NCI-H526 (cell line): ENCODE results near the gene KPNA2.
"Not testable (repeated sequence)": the region's sequence is repeated elsewhere in the genome, so short reads cannot be mapped to it uniquely, and the experiment has no call there.

ENCODE experiments used
- DNase-seq, 2 experiments: peaks; one replicate each; lab custom pipeline; 2025; lab: John Stamatoyannopoulos, UW

Gene KPNA2

DNA sequence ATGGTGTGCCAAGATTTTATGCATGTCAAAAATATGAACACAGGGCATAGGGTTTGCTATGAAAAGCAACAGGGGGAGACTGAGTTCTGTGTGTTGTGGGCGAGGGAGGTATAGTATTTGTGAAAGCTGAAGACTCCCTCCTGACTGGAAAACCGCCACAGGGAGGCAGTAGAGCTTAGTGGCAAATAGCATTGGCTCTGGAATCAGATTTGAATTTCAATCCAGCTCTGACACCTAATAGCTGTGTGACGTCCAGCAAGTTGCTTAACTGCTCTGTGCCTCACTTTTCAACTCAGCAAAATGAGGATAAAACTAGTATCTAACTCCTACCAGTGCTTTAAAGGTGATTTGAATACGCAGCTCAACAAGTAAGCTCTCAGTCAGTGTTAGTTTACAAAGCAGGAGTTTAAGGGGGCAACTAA, 22.0 kb downstream of the KPNA2 start:
- DNase-seq: peak in 1 of 2 experiments; percentile 32

DNA sequence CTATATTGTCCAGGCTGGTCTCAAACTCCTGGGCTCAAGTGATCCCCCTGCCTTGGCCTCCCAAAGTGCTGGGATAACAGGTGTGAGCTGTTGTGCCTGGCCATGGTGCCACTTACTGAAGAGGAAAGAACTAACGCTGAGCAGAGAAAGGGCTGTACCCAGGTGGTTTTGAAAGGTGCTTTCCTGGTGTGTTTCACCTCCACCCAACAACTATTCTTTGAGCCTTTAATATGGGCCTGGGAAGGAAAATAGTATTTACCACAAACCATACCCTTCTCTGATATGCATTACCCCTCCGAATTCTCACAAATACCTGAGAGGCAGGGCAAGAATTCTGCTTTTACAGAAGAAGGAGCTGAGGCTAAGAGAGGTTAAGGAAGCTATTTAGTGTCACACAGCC, 24.8 kb downstream of the KPNA2 start:
- DNase-seq: no peak

DNA sequence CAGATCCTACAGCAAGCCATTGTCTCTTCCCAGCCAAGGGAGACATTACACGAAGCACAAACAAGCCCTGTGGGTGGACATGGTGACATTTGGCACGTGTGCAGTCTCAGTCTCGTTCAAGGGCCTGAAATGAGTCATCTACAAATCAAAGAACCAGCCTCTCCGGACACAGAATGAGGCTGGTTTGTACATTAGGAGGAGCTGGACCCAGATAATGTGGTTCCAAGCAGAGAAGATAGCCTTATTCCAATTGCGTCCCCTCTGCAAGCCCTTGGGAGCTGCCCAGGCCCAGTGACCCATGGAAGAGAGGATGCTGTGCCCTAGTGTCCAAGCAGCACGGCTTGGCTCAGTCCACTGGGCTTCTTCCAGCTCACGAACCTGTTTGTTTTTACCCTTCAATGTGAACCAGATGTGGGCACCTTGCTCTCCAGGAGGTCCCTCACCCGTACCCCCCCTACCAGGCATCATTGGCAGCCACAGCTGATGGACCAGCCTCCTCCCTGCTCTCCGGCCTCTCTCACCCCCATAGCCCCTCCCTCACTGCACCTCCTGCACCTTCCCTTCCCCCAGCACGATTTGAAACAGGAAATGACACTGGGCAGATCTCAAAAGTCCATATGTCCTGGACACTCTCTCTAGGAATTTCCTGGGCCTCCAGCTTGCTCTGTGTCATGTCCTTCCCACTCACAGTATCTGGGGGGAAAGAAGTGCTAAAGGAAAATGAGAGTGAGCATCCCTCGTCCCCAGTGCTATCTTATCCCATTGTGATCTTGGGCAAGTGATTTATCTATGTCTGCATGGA, 26.2 kb downstream of the KPNA2 start:
- DNase-seq: no peak

DNA sequence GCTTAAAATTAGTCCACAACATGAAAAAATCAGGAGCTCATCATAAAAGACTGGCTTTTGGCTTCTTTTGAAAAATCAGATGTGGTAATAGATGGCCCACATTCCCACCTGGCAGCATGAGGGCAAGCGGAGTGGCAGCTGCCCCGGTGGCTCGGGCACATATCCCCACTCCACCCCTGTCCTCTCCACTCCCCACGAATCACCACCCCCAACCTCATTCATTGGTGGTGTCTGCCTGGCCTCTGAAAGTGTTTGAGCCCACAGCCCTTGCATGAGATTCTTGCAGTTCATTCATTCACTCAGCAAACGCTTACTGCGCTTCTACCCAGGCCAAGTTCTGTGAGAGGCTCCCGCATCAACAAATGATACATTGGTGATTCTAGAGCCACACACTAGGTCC, 29.8 kb downstream of the KPNA2 start:
- not testable (repeated sequence) for DNase-seq

DNA sequence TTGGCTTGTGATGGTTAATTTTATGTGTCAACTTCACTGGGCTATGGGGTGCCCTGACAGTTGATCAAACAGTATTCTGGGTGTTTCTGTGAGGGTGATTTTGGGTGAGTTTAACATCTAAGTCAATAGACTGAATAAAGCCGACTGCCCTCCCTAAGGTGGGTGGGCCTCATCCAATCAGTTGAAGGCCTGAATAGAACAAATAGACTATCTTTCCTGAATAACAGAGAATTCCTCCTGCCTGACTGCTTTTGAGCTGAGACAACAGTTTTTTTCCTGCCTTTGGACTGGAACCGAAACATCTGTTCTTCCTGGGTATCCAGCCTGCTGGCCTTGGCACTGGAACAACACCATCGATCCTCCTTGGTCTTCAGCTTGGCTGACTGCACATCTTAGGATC, 33.0 kb downstream of the KPNA2 start:
- not testable (repeated sequence) for DNase-seq

DNA sequence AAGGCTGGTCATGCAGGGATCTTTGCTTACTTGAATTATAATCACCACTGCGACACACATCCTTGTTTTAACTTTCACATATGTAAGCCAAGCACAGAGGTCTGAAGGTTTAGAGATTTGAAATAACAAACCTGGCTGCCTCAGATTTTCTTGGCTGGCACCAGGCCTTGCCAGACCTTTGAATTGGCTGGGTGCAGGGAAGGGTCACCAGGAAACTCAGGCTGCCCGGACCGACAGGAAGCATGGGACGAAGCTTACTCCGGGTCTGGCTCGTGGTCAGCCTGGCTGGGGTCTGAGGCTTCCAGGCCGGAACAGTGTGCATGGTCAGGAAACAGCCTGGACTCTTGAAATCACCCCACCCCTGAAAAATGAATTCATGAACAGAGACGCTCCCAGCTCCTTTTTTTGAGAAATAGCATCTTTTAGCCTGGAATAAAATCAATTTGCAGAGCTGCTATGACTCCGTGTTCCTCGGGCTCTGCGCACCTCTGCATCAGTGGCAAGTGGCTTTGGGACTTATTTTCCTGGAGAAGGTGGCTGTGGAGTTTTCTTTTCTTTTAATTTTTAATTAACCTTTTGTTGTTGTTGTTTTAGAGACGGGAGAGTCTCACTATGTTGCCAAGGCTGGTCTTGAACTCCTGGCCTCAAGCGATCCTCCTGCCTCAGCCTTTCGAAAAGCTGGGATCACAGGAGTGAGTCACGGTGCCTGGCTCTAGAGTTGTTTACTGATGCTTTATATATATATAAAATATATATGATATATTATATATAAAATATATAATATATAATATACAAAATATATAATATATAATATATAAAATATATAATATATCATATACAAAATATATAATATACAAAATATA, 35.3 kb downstream of the KPNA2 start:
- DNase-seq: not testable (repeated sequence)

DNA sequence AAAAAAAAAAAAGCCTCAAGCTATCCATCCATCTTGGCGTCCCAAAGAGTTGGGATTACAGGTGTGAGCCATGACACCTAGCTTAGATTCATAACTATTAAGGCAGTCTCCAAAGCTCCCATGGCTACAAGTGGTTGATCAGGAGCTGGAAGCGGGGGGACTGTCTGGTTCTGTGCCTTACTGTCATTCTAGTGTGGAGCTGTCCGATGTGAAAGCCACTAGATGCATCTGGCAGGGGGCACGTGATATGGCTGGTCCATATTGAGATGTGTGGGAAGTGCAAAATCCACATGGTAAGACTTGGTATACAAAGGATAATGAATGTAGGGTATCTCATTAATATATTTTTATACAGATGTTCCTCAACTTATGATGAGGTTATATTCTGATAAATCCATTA, 38.7 kb downstream of the KPNA2 start:
- DNase-seq: no peak

DNA sequence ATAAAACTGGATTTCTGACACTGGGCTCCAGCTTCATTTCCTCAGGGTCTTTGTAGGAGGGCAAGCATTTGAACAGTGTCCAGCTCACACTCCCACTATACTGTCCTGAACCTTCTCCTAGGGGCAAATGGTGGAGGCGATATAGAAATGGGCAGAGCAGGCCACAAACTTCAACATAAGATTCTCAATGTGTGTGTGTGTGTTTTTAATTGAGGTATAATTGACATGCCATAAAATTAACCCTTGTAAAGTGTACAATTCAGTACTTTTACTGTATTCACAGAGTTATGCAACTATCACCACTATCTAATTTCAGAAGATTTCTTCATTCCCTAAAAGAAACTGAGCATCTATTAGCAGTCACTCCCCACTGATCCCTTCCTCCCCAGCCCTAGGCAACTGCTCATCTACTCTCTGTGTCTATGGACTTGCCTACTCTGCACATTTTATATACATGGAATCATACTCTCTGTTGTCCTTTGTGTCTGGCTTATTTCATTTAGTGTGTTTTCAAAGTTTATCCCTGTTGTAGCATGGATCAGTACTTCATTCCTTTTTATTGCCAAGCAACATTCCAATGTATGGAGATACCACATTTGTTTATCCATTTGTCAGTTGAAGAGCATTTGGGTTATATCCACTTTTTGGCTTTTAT, 40.5 kb downstream of the KPNA2 start:
- DNase-seq: not testable (repeated sequence)

DNA sequence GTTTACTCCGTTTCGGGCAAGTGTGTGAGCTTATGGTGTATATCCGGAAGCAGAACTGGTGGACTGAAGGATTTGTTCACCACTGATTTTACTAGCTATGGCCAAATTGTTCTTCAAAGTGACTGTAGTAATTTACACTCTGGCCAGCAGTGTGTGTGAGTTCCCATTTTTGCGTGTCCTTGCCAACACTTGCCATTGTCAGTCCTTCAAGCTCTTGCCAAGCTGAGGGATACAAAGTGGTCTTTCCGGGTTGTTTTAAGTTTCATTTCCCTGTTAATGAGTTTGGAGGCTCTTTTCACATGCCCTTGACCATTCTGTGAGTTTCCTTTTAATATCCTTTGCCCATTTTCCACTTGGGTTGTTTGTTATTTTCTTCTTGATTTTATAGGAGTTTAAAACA, 42.0 kb downstream of the KPNA2 start:
- DNase-seq: not testable (repeated sequence)

DNA sequence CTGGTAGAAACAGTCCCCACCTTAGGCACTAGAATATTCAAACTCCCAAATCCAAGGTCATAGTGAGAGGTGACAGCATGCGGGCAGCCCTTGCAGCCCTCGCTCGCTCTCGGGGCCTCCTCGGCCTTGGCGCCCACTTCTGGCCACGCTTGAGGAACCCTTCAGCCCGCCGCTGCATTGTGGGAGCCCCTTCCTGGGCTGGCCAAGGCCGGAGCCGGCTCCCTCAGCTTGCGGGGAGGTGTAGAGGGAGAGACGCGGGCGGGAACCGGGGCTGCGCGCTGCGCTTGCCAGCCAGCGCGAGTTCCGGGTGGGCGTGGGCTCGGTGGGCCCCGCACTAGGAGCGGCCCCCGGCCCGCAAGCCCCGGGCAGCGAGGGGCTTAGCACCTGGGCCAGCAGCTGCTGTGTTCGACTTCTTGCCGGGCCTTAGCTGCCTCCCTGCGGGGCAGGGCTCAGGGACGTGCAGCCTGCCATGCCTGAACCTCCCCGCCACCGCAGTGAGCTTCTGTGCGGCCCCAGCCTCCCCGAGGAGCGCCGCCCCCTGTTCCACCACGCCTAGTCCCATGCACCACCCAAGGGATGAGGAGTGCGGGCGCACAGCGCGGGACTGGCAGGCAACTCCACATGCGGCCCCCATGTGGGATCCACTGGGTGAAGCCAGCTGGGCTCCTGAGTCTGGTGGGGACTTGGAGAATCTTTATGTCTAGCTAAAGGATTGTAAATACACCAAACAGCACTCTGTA, 45.0 kb downstream of the KPNA2 start:
- DNase-seq: no peak

DNA sequence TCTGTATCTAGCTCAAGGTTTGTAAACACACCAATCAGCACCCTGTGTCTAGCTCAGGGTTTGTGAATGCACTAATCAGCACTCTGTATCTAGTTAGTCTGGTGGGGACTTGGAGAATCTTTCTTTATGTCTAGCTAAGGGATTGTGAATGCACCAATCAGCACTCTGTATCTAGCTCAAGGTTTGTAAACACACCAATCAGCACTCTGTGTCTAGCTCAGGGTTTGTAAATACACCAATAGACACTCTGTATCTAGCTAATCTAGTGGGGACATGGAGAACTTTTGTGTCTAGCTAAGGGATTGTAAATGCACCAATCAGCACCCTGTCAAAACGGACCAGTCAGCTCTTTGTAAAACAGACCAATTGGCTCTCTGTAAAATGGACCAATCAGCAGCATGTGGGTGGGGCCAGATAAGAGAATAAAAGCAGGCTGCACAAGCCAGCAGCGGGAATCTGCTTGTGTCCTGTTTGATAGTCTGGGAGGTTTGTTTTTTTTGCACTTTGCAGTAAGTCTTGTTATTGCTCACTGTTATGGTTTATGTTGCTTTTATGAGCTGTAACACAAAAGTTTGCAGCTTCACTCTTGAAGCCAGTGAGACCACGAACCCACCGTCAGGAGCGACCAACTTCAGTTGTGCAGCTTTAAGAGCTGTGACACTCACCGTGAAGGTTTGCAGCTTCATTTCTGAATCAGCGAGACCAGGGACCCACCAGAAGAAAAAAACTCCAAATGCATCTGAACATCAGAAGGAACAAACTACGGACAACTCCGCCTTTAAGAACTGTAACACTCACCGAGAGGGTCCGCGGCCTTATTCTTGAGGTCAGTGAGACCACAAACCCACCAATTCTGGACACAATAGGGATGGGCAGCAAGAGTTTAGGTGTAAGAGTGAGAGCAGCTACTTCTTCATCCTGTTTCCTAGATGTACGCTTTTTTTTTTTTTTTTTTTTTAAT, 46.0 kb downstream of the KPNA2 start:
- not testable (repeated sequence) for DNase-seq

DNA sequence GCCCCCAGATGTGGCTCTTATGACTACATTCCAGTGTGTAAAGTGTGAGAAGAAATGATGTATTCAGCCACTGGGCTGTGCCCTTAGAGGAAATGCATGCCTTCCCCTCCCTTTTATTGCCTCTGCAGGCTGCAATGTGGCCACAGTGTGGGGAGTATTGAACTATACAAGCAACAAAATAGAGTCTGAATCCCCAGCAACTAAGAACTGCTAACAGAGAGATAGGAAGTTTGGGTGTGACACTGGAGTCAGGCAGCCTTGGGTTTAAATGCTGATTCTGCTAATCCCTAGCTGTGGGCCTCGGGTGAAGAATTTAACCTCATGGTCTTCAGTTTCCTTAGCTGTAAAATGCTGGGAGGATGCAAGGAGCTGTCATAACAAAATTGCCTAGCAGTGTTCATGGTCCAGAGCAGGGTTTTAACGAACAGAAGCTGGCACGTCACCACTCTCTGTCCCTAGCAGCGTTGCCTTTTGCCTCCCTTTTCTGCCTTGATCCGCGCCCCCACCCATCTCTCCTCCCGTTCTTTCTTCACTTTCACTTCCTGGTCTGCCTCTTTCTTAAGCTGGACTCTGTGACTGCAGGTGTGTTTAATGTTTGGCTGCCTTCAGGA, 50.3 kb downstream of the KPNA2 start:
- DNase-seq: no peak

DNA sequence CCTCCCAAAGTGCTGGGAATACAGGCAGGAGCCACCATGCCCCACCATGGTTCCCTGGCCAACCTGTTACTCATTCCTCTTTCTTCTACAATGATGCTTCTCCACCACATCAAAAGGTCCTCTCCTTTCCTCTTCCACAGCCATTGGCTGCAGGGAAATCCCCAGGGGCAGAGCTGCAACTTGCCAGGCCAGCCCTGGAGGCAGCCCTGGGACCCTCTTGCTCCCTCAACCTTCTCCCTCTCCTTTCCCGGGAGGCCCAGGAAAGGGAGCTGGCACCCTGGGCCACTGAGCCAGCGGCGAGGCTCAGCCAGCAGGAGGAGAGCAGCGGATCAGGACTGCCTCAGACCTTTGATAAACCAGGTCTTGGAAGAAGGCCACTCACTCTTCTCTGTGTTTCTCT, 51.1 kb downstream of the KPNA2 start:
- peak in 1 of 2 experiments; percentile 15 for DNase-seq

DNA sequence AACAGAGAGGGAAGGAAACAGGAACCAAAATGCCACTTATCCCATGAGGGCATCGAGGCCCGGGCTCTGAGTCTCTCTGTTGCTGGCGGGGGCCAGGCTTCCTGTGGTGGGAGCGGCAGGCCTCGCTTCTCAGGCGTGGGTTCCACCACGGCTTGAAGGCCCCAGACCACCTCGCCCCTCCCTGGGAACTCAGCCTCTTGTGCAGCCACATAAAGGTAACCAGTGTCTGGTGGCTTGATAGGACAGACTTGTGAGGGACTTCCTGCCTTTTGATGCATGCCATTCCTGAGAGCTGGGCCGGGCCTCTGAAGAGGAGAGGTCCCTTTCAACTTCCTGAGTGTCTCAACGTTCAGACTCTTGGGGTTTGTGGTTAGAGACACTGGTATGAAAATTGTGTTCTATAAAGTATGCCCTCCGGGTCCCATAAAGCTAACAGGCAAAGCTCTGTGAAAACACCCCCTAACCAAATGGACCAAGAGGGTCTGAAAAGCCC, 51.6 kb downstream of the KPNA2 start:
- DNase-seq: peak in 1 of 2 experiments; percentile 1

DNA sequence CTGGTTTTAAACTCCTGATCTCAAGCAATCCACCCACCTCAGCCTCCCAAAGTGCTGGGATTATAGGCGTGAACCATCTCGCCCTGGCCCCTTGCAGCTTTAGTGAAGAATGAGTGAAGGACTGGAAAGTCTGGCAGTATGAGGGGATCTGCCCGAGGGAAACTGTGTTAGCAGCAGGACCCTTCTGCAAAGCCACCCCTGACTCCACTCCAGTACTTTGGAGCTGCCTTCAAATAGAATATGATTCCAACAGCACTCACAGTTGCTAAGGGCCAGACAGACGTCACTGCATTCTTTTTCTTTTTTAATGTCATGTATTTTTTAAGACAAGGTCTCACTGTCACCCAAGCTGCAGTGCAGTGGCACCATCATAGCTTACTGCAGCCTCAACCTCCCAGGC, 52.3 kb downstream of the KPNA2 start:
- DNase-seq: no peak

DNA sequence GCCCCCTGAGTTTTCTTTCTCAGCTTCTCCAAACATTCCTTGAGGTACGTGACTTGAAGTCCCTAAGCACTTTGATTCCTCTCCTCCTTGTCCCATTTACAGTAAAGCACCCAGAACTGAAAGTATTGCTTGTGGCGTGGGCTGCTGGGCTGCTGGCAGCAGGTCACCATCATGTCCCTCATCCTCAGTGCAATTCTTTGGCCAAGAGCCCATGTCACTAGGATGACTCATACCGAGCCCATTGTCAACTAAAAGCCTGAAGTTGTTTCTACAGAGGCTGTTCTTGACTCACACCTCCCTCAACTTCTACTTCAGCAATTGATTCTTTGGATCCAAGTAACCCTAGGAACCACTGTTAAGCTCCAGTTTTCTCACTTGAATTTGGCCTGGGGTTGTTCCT, 54.3 kb downstream of the KPNA2 start:
- DNase-seq: no peak

DNA sequence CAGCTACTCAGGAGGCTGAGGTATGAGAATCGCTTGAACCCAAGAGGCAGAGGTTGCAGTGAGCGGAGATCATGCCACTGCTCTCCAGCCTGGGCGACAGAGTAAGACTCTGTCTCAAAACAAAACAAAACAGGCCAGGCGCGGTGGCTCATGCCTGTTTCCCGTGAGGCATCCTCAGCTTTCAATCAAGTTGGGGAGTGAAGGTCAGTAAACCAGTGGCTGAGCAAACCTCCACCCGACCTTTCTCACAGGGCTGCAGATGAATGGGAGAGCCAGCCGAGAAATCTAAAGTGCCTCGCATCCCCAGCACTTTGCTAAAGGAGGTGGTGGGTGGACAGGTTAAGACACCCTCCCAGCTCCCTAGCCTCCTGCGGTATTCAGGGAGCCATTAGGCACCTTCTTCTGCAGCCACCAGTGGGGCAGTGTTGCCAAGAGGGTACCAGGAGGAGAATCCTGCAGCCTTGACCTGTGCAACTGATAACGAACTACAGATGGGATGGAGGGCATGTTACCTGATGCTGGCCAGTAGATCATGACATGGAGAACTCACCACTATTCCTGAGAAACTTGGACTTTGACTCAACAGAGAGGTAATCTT, 59.0 kb downstream of the KPNA2 start:
- DNase-seq: no peak

DNA sequence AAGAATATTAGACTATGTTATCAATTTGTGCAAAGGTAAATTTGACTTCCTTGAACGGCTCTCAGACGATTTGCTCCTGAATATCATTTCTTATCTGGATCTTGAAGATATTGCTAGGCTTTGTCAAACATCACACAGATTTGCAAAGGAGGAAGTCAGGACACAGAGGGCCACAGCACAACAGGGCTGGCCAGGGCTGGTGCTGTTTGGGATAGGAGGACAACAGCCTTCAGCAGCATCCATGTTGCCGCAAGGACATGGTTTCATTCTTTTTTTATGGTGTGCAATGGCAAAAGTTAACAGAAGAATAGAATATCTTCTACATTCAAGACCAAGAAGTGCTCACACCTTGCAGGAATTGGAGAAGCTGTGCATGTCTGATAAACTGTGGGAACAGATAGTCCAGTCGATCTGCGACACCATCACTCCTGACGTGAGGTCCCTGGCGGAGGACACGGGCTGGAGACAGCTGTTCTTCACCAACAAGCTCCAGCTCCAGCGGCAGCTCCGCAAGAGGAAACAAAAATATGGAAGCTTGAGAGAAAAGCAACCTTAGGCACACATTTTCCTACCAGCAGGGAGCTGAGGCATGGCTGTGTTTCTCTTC, 59.8 kb downstream of the KPNA2 start:
- DNase-seq: no peak

DNA sequence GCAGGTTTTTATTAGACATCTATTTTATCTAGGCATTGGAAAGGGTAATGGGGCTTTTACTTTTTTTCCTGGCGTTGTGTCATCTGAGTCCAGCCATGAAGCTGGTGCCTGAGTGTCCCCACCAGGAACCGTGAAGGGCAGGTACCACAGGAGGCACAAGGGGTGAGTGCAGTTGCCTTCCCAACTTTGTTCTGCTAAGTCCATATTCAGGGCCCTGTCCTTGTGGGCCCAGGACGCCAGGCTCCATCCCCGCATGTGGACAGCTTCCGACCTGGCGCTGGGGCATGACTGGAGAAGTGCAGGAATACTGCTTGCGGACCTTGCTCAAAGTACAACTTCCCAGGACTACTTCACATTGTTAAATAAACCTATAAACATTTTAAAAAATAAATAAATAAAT, 60.6 kb downstream of the KPNA2 start:
- no peak for DNase-seq
